Kidney (tissue), 14 donors: ENCODE data around the gene SORBS1. TPM values are rescaled to one million over a fixed set of nuclear protein-coding genes. Genes with fewer than 3 reads are reported as not detected.

Experiments
- DNase-seq, 5 donors: peaks; one replicate each; pipeline ENCODE4 v3.0.0-alpha.2; 2013 to 2020
- FAIRE-seq: peaks from 2 replicates; lab custom pipeline; 2012; peaks lifted over from hg19 to GRCh38; lab: Jason Lieb, UNC
- H3K27ac ChIP-seq, 2 donors: one replicate each; pipeline ENCODE4 v1.7.0; 2013; ENCODE audit warnings: low read depth in 2 of 2, low read length in 2 of 2, inconsistent platforms in 1 of 2
- H3K27me3 ChIP-seq: one replicate; pipeline ENCODE4 v1.7.1; 2013; ENCODE audit warnings: low read length, inconsistent platforms; ENCODE audit not compliant: control insufficient read depth, insufficient read depth
- H3K36me3 ChIP-seq, 3 donors: one replicate each; pipeline versions ENCODE4 v1.7.0 to v1.7.1; 2013; ENCODE audit warnings: low read length in 3 of 3, control low read depth in 1 of 3, inconsistent platforms in 1 of 3; ENCODE audit not compliant: insufficient read depth in 3 of 3, control insufficient read depth in 2 of 3
- H3K4me1 ChIP-seq, 3 donors: one replicate each; pipeline versions ENCODE4 v1.7.0 to v1.7.1; 2013; ENCODE audit warnings: low read length in 3 of 3, inconsistent platforms in 1 of 3, low read depth in 1 of 3; ENCODE audit not compliant: control insufficient read depth in 2 of 3, insufficient read depth in 2 of 3
- H3K4me3 ChIP-seq, 3 donors: one replicate each; pipeline versions ENCODE4 v1.7.0 to v1.8.1; 2013; ENCODE audit warnings: low read length in 3 of 3, control low read depth in 1 of 3, inconsistent platforms in 1 of 3
- H3K9ac ChIP-seq, 3 donors: one replicate each; pipeline versions ENCODE4 v1.7.0 to v1.7.1; 2013; ENCODE audit warnings: low read length in 3 of 3, control low read depth in 1 of 3, inconsistent platforms in 1 of 3
- H3K9me3 ChIP-seq, 3 donors: one replicate each; pipeline versions ENCODE4 v1.7.0 to v1.7.1; 2013; ENCODE audit warnings: low read length in 3 of 3, control low read depth in 1 of 3, inconsistent platforms in 1 of 3; ENCODE audit not compliant: control insufficient read depth in 2 of 3, insufficient read depth in 1 of 3
- CTCF ChIP-seq: IDR thresholded peaks from 3 replicates; pipeline ENCODE4 v1.5.1; 2012; ENCODE audit warnings: mild to moderate bottlenecking, moderate library complexity, borderline replicate concordance; ENCODE audit not compliant: insufficient read depth; ENCODE audit errors: extremely low read depth
- intact Hi-C: fragments of 100-400 bp; cut with DNase I; formaldehyde crosslinking; loops from one replicate; pipeline ENCODE4 v1.11.1; 2022
- polyA plus RNA-seq: library from polyadenylated mRNA; stranded (reverse); fragments of 350-450 nt; fragmentation: Illumina TruSeq; extraction: RNeasy Lipid Tissue Mini Kit (QIAGEN cat#74804); gene quantifications from one replicate; pipeline ENCODE4 v1.2.3, GENCODE V29; 2014; ENCODE audit warnings: low read depth, low replicate concordance; ENCODE audit not compliant: insufficient read depth
- total RNA-seq: library from RNA; stranded (reverse); fragmentation: NEBNext Ultra II Directional; extraction: Animal tissue kit (Norgen Biotek cat#: 25700); gene quantifications from one replicate; pipeline ENCODE4 v1.2.1, GENCODE V29; 2021
- donor health status: control.
- donor health status: control.
- donor health status: control.
- donor health status: control.
- donor health status: control.
- donor health status: DM: yes; HTN: yes; CAD: no.
- donor health status: Normal renal cell carcinoma (clear cell type).

SORBS1 gene
- total and polyA plus RNA-seq, 2 donors from 2014 or later = 12.2 to 91.7 TPM

GRCh38 chr10:95456516-95456915 is 104.7 kb downstream of the SORBS1 start:
- Histone ChIP-seq H3K4me1 (peaks cover 4 to 38% (median 17%) of the 10 kb centered on the region in 3 donors), H3K36me3 (no peaks in the 10 kb centered on the region), H3K27me3 (no peaks in the 10 kb centered on the region), H3K27ac (peak overlapping the region; percentile 84 to 86), H3K9me3 (no peaks in the 10 kb centered on the region), H3K9ac (peak overlapping the region in 1 of 3 donors; percentile 43), H3K4me3 (no peak overlapping the region)
- TF ChIP-seq CTCF = peak; percentile 0
- FAIRE-seq (no peak), DNase-seq (no peak)
- intact Hi-C loops = no loop called here

- peaks cover 4 to 38% (median 17%) of the 10 kb centered on the region in 3 donors for H3K4me1 ChIP-seq
- TF ChIP-seq CTCF = no peak
- H3K9me3 ChIP-seq = no peaks in the 10 kb centered on the region
- H3K4me3 ChIP-seq = no peak overlapping the region
- intact Hi-C loops = no loop called here
- FAIRE-seq (no peak), DNase-seq (no peak)
- no peak overlapping the region for H3K27ac ChIP-seq
- H3K9ac ChIP-seq = no peak overlapping the region
- H3K27me3 ChIP-seq = no peaks in the 10 kb centered on the region
- no peaks in the 10 kb centered on the region for H3K36me3 ChIP-seq
Observed at GRCh38 chr10:95454940-95455339, 106.2 kb downstream of the SORBS1 start.

GRCh38 chr10:95454356-95454755 is 106.8 kb downstream of the SORBS1 start:
- Histone ChIP-seq H3K4me3 (no peak overlapping the region), H3K4me1 (peaks cover 0 to 32% (median 12%) of the 10 kb centered on the region in 3 donors), H3K36me3 (no peaks in the 10 kb centered on the region), H3K27ac (no peak overlapping the region), H3K9ac (no peak overlapping the region), H3K27me3 (no peaks in the 10 kb centered on the region), H3K9me3 (no peaks in the 10 kb centered on the region)
- intact Hi-C loops = no loop called here
- DNase-seq (no peak), FAIRE-seq (no peak)
- TF ChIP-seq CTCF = no peak
